ENCODE measurements around the gene PPP2R3B. TPM values are rescaled to one million over a fixed set of nuclear protein-coding genes. Genes with fewer than 3 reads are reported as not detected.

The PPP2R3B gene
- total RNA-seq, 2 donors from 2014 or later = 20.6 to 73.2 TPM

DNA sequence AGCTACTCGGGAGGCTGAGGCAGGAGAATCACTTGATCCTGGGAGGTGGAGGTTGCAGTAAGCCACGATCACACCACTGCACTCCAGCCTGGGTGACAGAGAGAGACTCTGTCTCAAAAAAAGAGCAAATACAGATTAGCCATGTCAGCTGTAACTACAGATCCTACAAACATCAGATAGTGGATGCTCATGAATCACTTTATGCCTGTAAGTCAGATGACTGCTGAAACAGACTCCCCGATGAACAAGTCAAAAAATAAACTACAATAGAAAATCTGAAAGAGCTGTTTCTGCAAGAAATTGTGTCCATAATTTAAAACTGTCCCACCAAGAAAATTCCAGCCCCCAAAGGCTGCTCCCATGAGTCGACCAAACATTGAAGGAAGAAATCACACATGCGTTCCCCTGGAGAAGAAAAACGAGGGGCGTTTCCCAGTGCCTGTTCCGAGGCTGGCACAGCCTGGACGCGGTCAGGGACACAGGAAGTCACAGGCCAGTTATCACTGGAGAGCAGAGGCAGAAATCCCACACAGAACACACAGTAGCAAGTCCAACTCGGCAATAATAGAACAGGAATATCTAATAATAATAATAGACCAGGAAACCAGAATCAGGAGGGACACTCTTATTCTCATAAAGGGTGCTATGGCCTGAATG is 38.1 kb downstream of the PPP2R3B start:
- no peaks in the 10 kb centered on the region for H3K36me3 ChIP-seq
- TF ChIP-seq POLR2A (IDR thresholded peaks at IDR 0.05) = no peak
- no peaks in the 10 kb centered on the region for H3K9me3 ChIP-seq
- H3K4me1 ChIP-seq (replicated peaks) = no peaks in the 10 kb centered on the region
- H3K27me3 ChIP-seq (replicated peaks; ENCODE audit: insufficient read depth) = no peaks in the 10 kb centered on the region
- 76% methylated on average over 11 of the region's 11 CpGs for WGBS
- no peak for DNase-seq (ENCODE audit: low spot score)
- no peak overlapping the region for H3K27ac ChIP-seq
- intact Hi-C loops (cut with DNase I) = no loop called here
- H3K4me3 ChIP-seq = no peak overlapping the region

DNA sequence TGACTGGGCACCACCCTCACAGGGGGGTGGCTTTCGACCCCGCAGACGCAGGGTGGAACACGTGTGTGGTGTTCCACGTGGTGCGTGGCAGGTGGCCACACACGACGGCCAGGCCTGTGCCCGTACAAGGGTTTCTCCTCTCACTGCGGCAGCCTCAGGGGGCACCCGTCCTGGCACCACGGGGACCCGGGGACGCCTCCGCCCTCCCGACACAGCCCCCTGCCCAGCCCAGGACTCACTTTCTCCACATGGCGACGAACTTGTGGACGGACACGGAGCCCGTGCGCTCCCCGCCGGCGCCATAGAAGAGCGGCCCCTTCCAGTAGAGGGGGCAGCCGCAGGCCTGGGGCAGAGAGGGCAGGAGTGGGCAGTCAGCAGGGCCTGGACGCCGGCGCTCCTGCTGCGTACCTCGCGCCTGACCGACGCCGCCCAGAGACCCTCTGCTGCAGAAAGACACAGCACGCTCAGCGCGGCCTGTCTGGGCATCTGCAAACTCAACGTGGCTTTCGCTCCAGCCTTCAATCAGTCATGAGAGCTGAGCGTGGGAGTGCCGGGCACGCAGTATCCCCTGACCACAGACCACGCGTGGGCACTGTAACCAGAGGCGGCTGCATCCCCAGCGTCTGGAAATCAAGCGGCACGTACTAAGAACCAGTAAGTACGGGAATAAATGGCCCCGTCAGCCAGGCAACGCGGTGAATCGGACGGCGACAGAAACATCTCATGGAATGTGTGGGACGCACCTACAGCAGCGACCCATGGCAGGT is 39.2 kb downstream of the PPP2R3B start:
- no peak overlapping the region for H3K4me3 ChIP-seq
- TF ChIP-seq POLR2A (IDR thresholded peaks at IDR 0.05) = no peak
- TF ChIP-seq POLR2AphosphoS5 (IDR thresholded peaks at IDR 0.05) = no peak
- TF ChIP-seq, protein P1, sequence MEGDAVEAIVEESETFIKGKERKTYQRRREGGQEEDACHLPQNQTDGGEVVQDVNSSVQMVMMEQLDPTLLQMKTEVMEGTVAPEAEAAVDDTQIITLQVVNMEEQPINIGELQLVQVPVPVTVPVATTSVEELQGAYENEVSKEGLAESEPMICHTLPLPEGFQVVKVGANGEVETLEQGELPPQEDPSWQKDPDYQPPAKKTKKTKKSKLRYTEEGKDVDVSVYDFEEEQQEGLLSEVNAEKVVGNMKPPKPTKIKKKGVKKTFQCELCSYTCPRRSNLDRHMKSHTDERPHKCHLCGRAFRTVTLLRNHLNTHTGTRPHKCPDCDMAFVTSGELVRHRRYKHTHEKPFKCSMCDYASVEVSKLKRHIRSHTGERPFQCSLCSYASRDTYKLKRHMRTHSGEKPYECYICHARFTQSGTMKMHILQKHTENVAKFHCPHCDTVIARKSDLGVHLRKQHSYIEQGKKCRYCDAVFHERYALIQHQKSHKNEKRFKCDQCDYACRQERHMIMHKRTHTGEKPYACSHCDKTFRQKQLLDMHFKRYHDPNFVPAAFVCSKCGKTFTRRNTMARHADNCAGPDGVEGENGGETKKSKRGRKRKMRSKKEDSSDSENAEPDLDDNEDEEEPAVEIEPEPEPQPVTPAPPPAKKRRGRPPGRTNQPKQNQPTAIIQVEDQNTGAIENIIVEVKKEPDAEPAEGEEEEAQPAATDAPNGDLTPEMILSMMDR (IDR thresholded peaks at IDR 0.05) = no peak
- DNase-seq (ENCODE audit: low spot score) = no peak
- H3K27ac ChIP-seq = no peak overlapping the region
- H3K9me3 ChIP-seq = no peaks in the 10 kb centered on the region
- H3K4me1 ChIP-seq (replicated peaks) = no peaks in the 10 kb centered on the region
- 97% methylated on average over 59 of the region's 59 CpGs for WGBS
- intact Hi-C loops (cut with DNase I) = no loop called here
- H3K36me3 ChIP-seq = no peaks in the 10 kb centered on the region
- H3K27me3 ChIP-seq (replicated peaks; ENCODE audit: insufficient read depth) = no peaks in the 10 kb centered on the region

DNA sequence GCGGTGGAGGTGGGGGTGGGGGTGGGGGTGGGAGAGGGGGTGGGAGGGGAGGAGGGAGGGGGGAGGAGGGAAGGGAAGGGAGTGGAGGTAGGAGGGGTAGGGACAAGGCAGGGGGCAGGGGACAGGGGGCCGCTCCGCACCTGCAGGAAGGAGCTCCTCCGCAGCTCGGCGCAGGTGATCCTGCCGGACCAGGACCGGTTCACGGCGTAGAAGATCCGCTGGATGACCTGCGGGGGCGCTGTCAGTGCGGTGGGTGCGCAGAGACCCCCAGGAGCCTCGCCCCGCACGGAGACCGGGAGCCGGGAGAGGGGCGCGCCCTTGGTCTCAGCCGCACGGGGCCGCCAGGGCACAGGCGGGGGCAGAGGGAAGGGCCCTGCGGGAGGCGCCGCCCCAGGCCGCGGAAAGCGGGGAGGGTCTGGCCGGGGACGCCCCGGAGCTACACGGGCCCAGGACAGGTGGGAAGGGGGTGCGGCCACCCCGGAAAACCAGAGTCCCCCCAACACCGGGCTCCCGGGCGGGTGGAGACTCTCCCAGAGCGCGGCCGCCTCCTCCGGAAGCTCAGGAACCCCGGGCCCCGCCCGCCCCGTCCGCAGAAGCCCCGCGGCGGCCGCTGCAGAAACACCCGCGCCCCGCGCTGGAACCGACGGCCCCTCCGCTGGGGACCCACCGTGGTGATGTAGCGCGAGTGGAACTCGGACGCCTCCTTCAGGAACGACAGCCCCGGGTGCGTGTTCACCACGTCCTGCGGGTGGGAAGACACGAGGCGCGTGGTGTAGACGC is 40.5 kb downstream of the PPP2R3B start:
- Histone ChIP-seq H3K36me3 (no peaks in the 10 kb centered on the region), H3K4me1 (replicated peaks) (no peaks in the 10 kb centered on the region), H3K9me3 (no peaks in the 10 kb centered on the region), H3K27me3 (replicated peaks; ENCODE audit: insufficient read depth) (no peaks in the 10 kb centered on the region), H3K27ac (no peak overlapping the region), H3K4me3 (no peak overlapping the region)
- intact Hi-C loops (cut with DNase I) = no loop called here
- WGBS = 96% methylated on average over 74 of the region's 75 CpGs
- no peak for TF ChIP-seq POLR2AphosphoS5 (IDR thresholded peaks at IDR 0.05)
- no peak for TF ChIP-seq POLR2A (IDR thresholded peaks at IDR 0.05)
- TF ChIP-seq, protein P1 (IDR thresholded peaks at IDR 0.05) = no peak
- no peak for DNase-seq (ENCODE audit: low spot score)

DNA sequence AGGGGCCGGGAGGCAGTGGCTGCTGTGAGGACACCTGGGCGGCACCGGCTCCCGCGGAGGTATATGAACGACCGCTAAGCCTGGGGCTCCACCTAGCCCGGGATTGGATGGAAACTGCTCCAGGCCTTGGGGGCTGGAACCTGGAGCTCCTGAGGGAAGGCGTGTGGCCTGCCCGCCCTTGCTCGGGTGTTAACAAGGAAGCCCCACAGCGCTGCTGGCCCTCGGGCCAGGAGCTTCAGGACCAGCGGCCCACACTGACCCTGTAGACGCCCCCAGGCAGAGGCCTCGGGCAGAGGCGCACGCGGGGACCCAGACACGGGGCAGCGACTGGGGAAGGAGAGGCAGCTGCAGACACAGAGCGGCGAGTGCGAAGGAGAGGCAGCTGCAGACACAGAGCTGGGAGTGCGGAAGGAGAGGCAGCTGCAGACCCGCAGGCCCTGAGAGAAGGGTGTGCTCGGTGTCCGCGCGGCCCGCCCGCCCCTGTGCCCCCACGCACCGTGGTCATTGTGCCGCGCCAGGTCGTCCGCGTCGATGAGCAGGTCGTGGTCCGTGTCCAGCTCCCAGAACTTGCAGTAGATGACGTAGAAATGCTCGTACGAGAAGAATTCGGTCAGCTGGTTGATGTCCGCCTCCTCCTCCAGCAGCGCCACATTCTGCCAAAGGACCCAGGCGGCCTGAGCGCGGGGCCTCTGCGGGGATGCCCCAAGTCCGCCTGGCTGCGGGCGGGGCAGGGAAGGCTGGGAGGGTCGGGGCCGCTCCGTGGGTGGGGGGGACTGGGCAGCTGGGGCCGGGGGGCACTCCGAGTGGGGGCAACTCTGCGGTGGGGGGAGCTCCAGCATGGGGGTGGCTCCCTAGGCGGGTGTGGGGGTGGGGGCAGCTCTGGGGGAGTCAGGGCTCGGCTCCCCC is 41.4 kb downstream of the PPP2R3B start:
- no peaks in the 10 kb centered on the region for H3K27me3 ChIP-seq (replicated peaks; ENCODE audit: insufficient read depth)
- intact Hi-C loops (cut with DNase I) = no loop called here
- no peak for DNase-seq (ENCODE audit: low spot score)
- TF ChIP-seq POLR2A (IDR thresholded peaks at IDR 0.05) (no peak), POLR2AphosphoS5 (IDR thresholded peaks at IDR 0.05) (no peak)
- TF ChIP-seq, protein P1 (IDR thresholded peaks at IDR 0.05) = no peak
- no peaks in the 10 kb centered on the region for H3K4me1 ChIP-seq (replicated peaks)
- H3K36me3 ChIP-seq = no peaks in the 10 kb centered on the region
- no peaks in the 10 kb centered on the region for H3K9me3 ChIP-seq
- WGBS = 95% methylated on average over 56 of the region's 63 CpGs
- no peak overlapping the region for H3K4me3 ChIP-seq
- H3K27ac ChIP-seq = no peak overlapping the region
